B cell (primary cell): Measurements from ENCODE around the gene MIGA1.

Source experiments
- EZH2 ChIP-seq: IDR thresholded peaks from 2 replicates; pipeline ENCODE4 v1.6.1; 2012; ENCODE audit warnings: borderline replicate concordance, low read depth, mild to moderate bottlenecking, moderate library complexity, low read length; ENCODE audit not compliant: insufficient read depth, poor library complexity, severe bottlenecking
- TF ChIP-seq, protein P1 (sequence below): fragments of 200-600 bp; IDR thresholded peaks from one replicate; pipeline ENCODE4 v1.8.0; 2022; ENCODE audit warnings: antibody characterized with exemption, mild to moderate bottlenecking

DNA sequence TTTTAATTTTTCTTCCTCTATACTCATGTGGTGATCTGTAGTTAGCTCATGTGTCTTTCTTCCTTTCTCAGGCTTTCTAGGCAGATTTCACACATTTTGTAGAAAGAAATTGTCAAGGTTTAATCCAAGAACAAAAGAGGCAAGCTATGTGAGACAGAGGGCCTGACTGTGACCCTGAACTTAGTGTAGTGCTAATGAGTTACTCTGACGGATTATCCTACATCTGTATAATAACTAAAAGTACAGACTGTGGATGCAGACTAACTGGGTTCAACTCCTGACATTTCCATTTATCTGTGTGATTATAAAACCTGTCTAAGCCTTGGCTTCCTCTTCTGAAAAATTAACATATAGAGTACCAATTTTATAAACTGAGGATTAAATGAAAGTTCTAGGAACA is 40.7 kb downstream of the MIGA1 start:
- TF ChIP-seq, protein P1, sequence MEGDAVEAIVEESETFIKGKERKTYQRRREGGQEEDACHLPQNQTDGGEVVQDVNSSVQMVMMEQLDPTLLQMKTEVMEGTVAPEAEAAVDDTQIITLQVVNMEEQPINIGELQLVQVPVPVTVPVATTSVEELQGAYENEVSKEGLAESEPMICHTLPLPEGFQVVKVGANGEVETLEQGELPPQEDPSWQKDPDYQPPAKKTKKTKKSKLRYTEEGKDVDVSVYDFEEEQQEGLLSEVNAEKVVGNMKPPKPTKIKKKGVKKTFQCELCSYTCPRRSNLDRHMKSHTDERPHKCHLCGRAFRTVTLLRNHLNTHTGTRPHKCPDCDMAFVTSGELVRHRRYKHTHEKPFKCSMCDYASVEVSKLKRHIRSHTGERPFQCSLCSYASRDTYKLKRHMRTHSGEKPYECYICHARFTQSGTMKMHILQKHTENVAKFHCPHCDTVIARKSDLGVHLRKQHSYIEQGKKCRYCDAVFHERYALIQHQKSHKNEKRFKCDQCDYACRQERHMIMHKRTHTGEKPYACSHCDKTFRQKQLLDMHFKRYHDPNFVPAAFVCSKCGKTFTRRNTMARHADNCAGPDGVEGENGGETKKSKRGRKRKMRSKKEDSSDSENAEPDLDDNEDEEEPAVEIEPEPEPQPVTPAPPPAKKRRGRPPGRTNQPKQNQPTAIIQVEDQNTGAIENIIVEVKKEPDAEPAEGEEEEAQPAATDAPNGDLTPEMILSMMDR: no peak
- TF ChIP-seq EZH2: no peak
